ENCODE data around the gene GREM2. TPM values are rescaled to one million over a fixed set of nuclear protein-coding genes. Genes with fewer than 3 reads are reported as not detected.

The GREM2 gene
- total RNA-seq, 2 donors from 2014 or later: 0.14 to 0.57 TPM

- H3K9me3 Mint-ChIP-seq: no peaks in the 10 kb centered on the region
- ATAC-seq: no peak
- H3K4me1 Mint-ChIP-seq (ENCODE audit: low read depth in 2 of 2): peaks cover 11 to 13% of the 10 kb centered on the region in 2 donors
- no peak overlapping the region for H3K4me3 Mint-ChIP-seq
- peaks cover 28 to 41% of the 10 kb centered on the region in 2 donors for H3K27me3 Mint-ChIP-seq
- no peak for DNase-seq (ENCODE audit: low spot score)
- H3K27ac Mint-ChIP-seq: no peak overlapping the region
- no peaks in the 10 kb centered on the region for H3K36me3 Mint-ChIP-seq
These were observed 146.4 kb downstream of the GREM2 start for GRCh38 chr1:240465531-240465940.

- peaks cover 21 to 41% of the 10 kb centered on the region in 2 donors for H3K27me3 Mint-ChIP-seq
- ATAC-seq (no peak), DNase-seq (ENCODE audit: low spot score) (no peak)
- H3K4me1 Mint-ChIP-seq (ENCODE audit: low read depth in 2 of 2): peaks cover 11 to 13% of the 10 kb centered on the region in 2 donors
- H3K9me3 Mint-ChIP-seq: no peaks in the 10 kb centered on the region
- no peak overlapping the region for H3K27ac Mint-ChIP-seq
- no peaks in the 10 kb centered on the region for H3K36me3 Mint-ChIP-seq
- no peak overlapping the region for H3K4me3 Mint-ChIP-seq
These were observed 147.9 kb downstream of the GREM2 start for GRCh38 chr1:240464099-240464498.

GRCh38 chr1:240462766-240463395 lies 149.1 kb downstream of the GREM2 start:
- no peak for ATAC-seq
- Mint-ChIP-seq H3K9me3 (no peaks in the 10 kb centered on the region), H3K27me3 (peaks cover 21 to 31% of the 10 kb centered on the region in 2 donors), H3K36me3 (no peaks in the 10 kb centered on the region), H3K27ac (no peak overlapping the region), H3K4me3 (no peak overlapping the region), H3K4me1 (ENCODE audit: low read depth in 2 of 2) (peaks cover 11 to 13% of the 10 kb centered on the region in 2 donors)
- DNase-seq (ENCODE audit: low spot score): no peak

GRCh38 chr1:240462277-240462676 lies 149.7 kb downstream of the GREM2 start:
- no peak overlapping the region for H3K27ac Mint-ChIP-seq
- DNase-seq (ENCODE audit: low spot score) (no peak), ATAC-seq (no peak)

GRCh38 chr1:240457203-240457602 lies 154.8 kb downstream of the GREM2 start:
- Mint-ChIP-seq H3K27me3 (peaks cover 0 to 10% of the 10 kb centered on the region in 2 donors), H3K36me3 (no peaks in the 10 kb centered on the region), H3K9me3 (no peaks in the 10 kb centered on the region), H3K27ac (no peak overlapping the region), H3K4me1 (ENCODE audit: low read depth in 2 of 2) (no peaks in the 10 kb centered on the region), H3K4me3 (no peak overlapping the region)
- no peak for DNase-seq (ENCODE audit: low spot score)
- no peak for ATAC-seq

More at GRCh38 chr1:240462277-240462676, 149.7 kb downstream of the GREM2 start:
- Mint-ChIP-seq H3K36me3 (no peaks in the 10 kb centered on the region), H3K4me3 (no peak overlapping the region), H3K4me1 (ENCODE audit: low read depth in 2 of 2) (peaks cover 11 to 13% of the 10 kb centered on the region in 2 donors), H3K27me3 (peaks cover 21 to 30% of the 10 kb centered on the region in 2 donors), H3K9me3 (no peaks in the 10 kb centered on the region)

- no peak for DNase-seq (ENCODE audit: low spot score)
- Mint-ChIP-seq H3K9me3 (no peaks in the 10 kb centered on the region), H3K4me1 (ENCODE audit: low read depth in 2 of 2) (no peaks in the 10 kb centered on the region), H3K27me3 (peaks cover 0 to 9% of the 10 kb centered on the region in 2 donors), H3K4me3 (no peak overlapping the region), H3K36me3 (no peaks in the 10 kb centered on the region), H3K27ac (no peak overlapping the region)
- no peak for ATAC-seq
These were observed 156.6 kb downstream of the GREM2 start for GRCh38 chr1:240455228-240455821.

- H3K36me3 Mint-ChIP-seq: no peaks in the 10 kb centered on the region
- H3K27me3 Mint-ChIP-seq: peaks cover 10 to 33% of the 10 kb centered on the region in 2 donors
- H3K27ac Mint-ChIP-seq: no peak overlapping the region
- no peaks in the 10 kb centered on the region for H3K9me3 Mint-ChIP-seq
- no peak overlapping the region for H3K4me3 Mint-ChIP-seq
- ATAC-seq (no peak), DNase-seq (ENCODE audit: low spot score) (no peak)
- no peaks in the 10 kb centered on the region for H3K4me1 Mint-ChIP-seq (ENCODE audit: low read depth in 2 of 2)
These were observed 166.6 kb downstream of the GREM2 start for GRCh38 chr1:240445369-240445768.

- no peak overlapping the region for H3K4me3 Mint-ChIP-seq
- no peaks in the 10 kb centered on the region for H3K36me3 Mint-ChIP-seq
- H3K27me3 Mint-ChIP-seq: peaks cover 0 to 21% of the 10 kb centered on the region in 2 donors
- H3K4me1 Mint-ChIP-seq (ENCODE audit: low read depth in 2 of 2): no peaks in the 10 kb centered on the region
- no peaks in the 10 kb centered on the region for H3K9me3 Mint-ChIP-seq
- H3K27ac Mint-ChIP-seq: no peak overlapping the region
- ATAC-seq: no peak
- DNase-seq (ENCODE audit: low spot score): no peak
These were observed 170.3 kb downstream of the GREM2 start for GRCh38 chr1:240441669-240442068.

All from natural killer cell treated with Interleukin-12 subunit alpha and Interleukin-12 subunit beta and Interleukin-15 and Interleukin-18, amount 100 ng/mL, for 72 hours (primary cell).